ENCODE measurements around the gene NCBP3. TPM values are rescaled to one million over a fixed set of nuclear protein-coding genes. Genes with fewer than 3 reads are reported as not detected.

The NCBP3 gene
- total RNA-seq, 1 donor from 2014 or later = 45.8 TPM

DNA sequence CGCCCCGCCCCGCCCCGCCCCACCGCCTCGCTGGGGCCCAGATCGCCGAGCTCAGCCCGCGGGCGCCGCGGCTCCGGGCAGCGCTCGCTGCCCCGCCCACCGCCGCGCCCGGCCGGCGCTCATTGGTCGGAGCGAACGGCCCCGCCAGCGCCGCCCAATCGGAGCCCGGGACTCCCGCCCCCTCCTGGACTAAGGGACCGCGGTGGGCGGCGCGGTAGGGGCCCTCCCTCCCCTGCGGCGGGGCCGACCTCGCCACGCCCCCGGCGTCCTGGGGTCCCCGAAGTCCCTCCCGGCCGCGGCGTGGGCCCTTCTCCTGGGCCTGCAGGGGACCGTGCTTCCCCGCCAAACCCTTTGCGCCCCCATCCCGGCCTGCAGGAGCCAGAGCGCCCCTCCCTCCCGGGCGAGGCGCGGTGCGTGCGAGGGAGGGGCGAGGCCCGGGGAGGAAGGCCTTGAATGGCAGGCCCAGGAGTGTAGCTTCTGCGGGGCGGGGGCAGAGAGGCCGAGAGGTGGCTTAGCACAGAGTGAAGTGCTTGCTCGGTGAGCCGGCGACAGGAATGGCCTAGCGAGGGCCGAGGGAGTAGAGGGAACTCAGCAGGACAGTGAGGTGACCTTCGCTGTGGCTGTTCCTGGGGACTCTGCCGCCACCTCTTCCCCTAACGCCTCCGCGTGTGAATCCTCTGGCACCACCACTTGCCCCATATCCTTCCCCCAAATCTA, 47.1 kb upstream of the NCBP3 start, which contains the start of gene CAMKK1:
CAMKK1 (minus strand) TSS at position 51 of the 717 bp plus-strand sequence. CDS start 7,366 bp downstream, outside the sequence.
- H3K9me3 Mint-ChIP-seq (ENCODE audit: unreplicated experiment) = no peaks in the 10 kb centered on the region
- H3K36me3 Mint-ChIP-seq (ENCODE audit: unreplicated experiment) = no peaks in the 10 kb centered on the region
- H3K4me1 Mint-ChIP-seq (ENCODE audit: unreplicated experiment) = peaks cover 52% of the 10 kb centered on the region
- H3K4me3 Mint-ChIP-seq (ENCODE audit: unreplicated experiment) = peak within 1 kb of the TSS; percentile 71
- no peaks in the 10 kb centered on the region for H3K27me3 Mint-ChIP-seq (ENCODE audit: unreplicated experiment)
- no peak within 1 kb of the TSS for H3K27ac Mint-ChIP-seq (ENCODE audit: unreplicated experiment)
- TF ChIP-seq, protein P1, sequence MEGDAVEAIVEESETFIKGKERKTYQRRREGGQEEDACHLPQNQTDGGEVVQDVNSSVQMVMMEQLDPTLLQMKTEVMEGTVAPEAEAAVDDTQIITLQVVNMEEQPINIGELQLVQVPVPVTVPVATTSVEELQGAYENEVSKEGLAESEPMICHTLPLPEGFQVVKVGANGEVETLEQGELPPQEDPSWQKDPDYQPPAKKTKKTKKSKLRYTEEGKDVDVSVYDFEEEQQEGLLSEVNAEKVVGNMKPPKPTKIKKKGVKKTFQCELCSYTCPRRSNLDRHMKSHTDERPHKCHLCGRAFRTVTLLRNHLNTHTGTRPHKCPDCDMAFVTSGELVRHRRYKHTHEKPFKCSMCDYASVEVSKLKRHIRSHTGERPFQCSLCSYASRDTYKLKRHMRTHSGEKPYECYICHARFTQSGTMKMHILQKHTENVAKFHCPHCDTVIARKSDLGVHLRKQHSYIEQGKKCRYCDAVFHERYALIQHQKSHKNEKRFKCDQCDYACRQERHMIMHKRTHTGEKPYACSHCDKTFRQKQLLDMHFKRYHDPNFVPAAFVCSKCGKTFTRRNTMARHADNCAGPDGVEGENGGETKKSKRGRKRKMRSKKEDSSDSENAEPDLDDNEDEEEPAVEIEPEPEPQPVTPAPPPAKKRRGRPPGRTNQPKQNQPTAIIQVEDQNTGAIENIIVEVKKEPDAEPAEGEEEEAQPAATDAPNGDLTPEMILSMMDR (IDR thresholded peaks at IDR 0.05) = no peak
- DNase-seq (ENCODE audit: extremely low spot score, unreplicated experiment) = peak; percentile 91

DNA sequence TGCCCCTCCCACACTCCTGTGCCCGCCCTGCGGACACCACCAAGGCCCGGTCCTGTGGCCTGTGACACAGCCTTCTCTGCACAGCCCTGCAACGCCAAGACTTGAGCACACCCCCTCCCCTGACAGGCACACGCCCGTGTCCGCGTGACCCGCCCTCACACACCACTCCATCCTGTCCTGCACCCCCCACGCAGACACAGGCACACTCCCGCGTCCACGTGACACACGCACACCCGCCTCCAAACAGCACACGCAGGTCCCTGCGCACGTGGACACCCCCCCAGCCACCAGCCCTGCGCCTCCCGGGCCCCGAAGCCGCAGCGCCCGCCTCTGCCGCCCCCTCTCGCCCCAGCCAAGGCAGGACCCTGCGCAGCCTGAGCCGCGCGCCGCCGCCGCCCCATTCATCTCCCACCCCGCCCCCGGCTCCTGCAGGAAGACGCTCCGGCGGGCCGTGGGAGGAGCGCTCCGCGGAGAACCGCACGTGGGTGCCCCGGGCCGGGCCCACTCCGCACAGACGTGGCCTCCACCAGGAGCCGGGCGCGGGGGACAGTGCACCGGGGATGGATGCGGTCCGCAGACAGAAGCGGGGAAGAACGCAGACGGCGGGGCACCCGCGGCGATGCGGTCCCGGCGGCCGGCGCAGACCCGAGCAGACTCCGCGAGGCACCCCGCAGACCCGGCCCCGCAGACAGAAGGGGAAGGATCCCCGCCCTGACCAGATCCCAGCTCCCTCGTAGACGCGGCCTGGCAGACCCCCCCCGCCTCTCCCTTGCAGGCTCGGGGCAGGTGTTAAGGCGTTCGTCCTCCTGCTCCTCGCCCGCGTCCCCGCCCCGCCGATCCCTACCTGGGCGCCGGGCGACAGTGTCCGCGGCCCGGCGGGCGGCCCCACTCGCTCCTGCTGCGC, 46.3 kb upstream of the NCBP3 start:
- peak overlapping the region; percentile 71 for H3K4me3 Mint-ChIP-seq (ENCODE audit: unreplicated experiment)
- H3K4me1 Mint-ChIP-seq (ENCODE audit: unreplicated experiment) = peaks cover 52% of the 10 kb centered on the region
- H3K27ac Mint-ChIP-seq (ENCODE audit: unreplicated experiment) = no peak overlapping the region
- H3K36me3 Mint-ChIP-seq (ENCODE audit: unreplicated experiment) = no peaks in the 10 kb centered on the region
- no peak for DNase-seq (ENCODE audit: extremely low spot score, unreplicated experiment)
- TF ChIP-seq, protein P1 (IDR thresholded peaks at IDR 0.05) = no peak
- no peaks in the 10 kb centered on the region for H3K27me3 Mint-ChIP-seq (ENCODE audit: unreplicated experiment)
- no peaks in the 10 kb centered on the region for H3K9me3 Mint-ChIP-seq (ENCODE audit: unreplicated experiment)

DNA sequence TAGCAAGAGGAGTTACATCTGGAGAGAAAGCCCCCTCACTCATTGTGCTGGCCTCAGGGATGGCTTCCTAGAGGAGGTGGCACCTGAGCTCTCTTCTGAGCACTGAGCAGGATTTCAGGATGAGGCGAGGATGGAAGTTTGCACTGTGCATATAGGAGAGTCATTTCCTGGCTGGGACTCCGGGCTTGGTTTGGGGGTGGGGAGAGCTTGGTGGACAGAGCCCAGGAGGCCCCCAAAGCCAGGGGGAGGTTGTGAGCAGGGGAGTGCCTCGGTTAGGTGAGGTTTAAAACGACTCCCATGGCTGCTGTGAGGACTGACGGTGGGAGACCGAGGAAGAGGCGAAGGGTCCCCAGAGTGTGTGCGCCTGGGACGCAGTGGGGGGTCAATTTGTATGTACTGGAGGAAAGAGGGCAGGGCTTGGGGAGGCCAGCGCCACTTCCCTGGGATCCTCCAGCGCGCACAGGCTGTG, 45.6 kb upstream of the NCBP3 start:
- no peak for DNase-seq (ENCODE audit: extremely low spot score, unreplicated experiment)
- Mint-ChIP-seq H3K27ac (ENCODE audit: unreplicated experiment) (peak overlapping the region; percentile 20), H3K9me3 (ENCODE audit: unreplicated experiment) (no peaks in the 10 kb centered on the region), H3K27me3 (ENCODE audit: unreplicated experiment) (no peaks in the 10 kb centered on the region), H3K4me1 (ENCODE audit: unreplicated experiment) (peaks cover 56% of the 10 kb centered on the region), H3K4me3 (ENCODE audit: unreplicated experiment) (peak overlapping the region; percentile 71), H3K36me3 (ENCODE audit: unreplicated experiment) (no peaks in the 10 kb centered on the region)
- TF ChIP-seq, protein P1 (IDR thresholded peaks at IDR 0.05) = no peak

DNA sequence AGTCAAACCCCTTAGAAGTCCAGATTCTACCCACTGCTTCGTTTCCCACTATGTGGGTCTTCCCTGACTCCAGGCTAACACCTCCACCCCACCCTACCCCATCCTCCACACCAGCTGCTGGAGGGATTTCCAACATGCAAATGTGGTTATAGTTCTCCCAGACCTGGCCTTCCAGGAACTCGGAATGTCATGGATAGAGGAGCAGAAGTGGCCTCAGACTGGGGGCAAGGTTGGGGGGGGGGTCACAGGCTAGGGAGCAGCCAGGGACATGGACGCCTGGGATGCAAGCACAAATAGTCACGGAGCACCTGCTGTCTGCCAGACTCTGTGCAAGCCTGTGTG, 44.8 kb upstream of the NCBP3 start:
- Mint-ChIP-seq H3K27ac (ENCODE audit: unreplicated experiment) (peak overlapping the region; percentile 86), H3K4me1 (ENCODE audit: unreplicated experiment) (peaks cover 62% of the 10 kb centered on the region), H3K36me3 (ENCODE audit: unreplicated experiment) (no peaks in the 10 kb centered on the region), H3K9me3 (ENCODE audit: unreplicated experiment) (no peaks in the 10 kb centered on the region), H3K4me3 (ENCODE audit: unreplicated experiment) (no peak overlapping the region), H3K27me3 (ENCODE audit: unreplicated experiment) (no peaks in the 10 kb centered on the region)
- DNase-seq (ENCODE audit: extremely low spot score, unreplicated experiment) = no peak
- TF ChIP-seq, protein P1 (IDR thresholded peaks at IDR 0.05) = no peak

Measured in osteocyte (in vitro differentiated cells).